Stomach (tissue), 4 donors: ENCODE data around the gene TUBAL3.

Source experiments
- CTCF ChIP-seq, 7 experiments: fragments of 450-650 bp in 4 of 7; fragments of 200-600 bp in 3 of 7; sonication (generic) in 3 of 7; IDR thresholded peaks; one replicate each; pipeline ENCODE4 v1.5.1; 2016 to 2019; ENCODE audit warnings: antibody characterized with exemption in 7 of 7, control low read depth in 2 of 7, mild to moderate bottlenecking in 1 of 7
- POLR2AphosphoS5 ChIP-seq, 3 donors: sonication (generic); formaldehyde crosslinking; IDR thresholded peaks; one replicate each; pipeline ENCODE4 v1.6.1; 2016; ENCODE audit warnings: antibody characterized with exemption in 3 of 3

GRCh38 chr10:5370493-5371352 is 33.9 kb downstream of the TUBAL3 start:
- TF ChIP-seq CTCF (IDR thresholded peaks at IDR 0.05) (no peak), POLR2AphosphoS5 (IDR thresholded peaks at IDR 0.05) (no peak)
